ENCODE results near the gene TAS2R50.

Gene TAS2R50

GRCh38 chr12:11007608-11008007 lies 20.9 kb upstream of the TAS2R50 start:
- Histone ChIP-seq H3K4me3 (IDR thresholded peaks at IDR 0.05; ENCODE audit: insufficient read depth, low read depth, low read length) (no peak overlapping the region), H4K20me1 (ENCODE audit: insufficient read depth) (no peaks in the 10 kb centered on the region), H2AFZ (ENCODE audit: low read depth) (no peak overlapping the region), H3K27me3 (ENCODE audit: insufficient read depth, low read depth) (no peaks in the 10 kb centered on the region), H3K36me3 (ENCODE audit: insufficient read depth) (no peaks in the 10 kb centered on the region), H3K27ac (no peak overlapping the region), H3K9ac (no peak overlapping the region), H3K4me2 (no peak overlapping the region), H3K4me1 (ENCODE audit: low read depth, poor library complexity, severe bottlenecking) (no peaks in the 10 kb centered on the region), H3K79me2 (ENCODE audit: insufficient read depth, low read depth) (no peaks in the 10 kb centered on the region)
- TF ChIP-seq CTCF (conservative IDR thresholded peaks at IDR 0.05; ENCODE audit: low read depth, low read length): no peak

- no peak within 1 kb of the TSS for H2AFZ ChIP-seq (ENCODE audit: low read depth)
Measured at GRCh38 chr12:10998204-10998603, 11.5 kb upstream of the TAS2R50 start, which contains the start of gene TAS2R20. TAS2R20 (minus strand) TSS chr12:10998304; CDS start chr12:10997875, 429 bp downstream.

GRCh38 chr12:10994307-10994706 lies 7.6 kb upstream of the TAS2R50 start:
- H3K9ac ChIP-seq: no peak overlapping the region
- H3K27ac ChIP-seq: no peak overlapping the region
- H3K36me3 ChIP-seq (ENCODE audit: insufficient read depth): no peaks in the 10 kb centered on the region
- no peaks in the 10 kb centered on the region for H3K79me2 ChIP-seq (ENCODE audit: insufficient read depth, low read depth)
- no peak overlapping the region for H3K4me3 ChIP-seq (IDR thresholded peaks at IDR 0.05; ENCODE audit: insufficient read depth, low read depth, low read length)
- H4K20me1 ChIP-seq (ENCODE audit: insufficient read depth): no peaks in the 10 kb centered on the region
- H3K4me2 ChIP-seq: no peak overlapping the region
- TF ChIP-seq CTCF (conservative IDR thresholded peaks at IDR 0.05; ENCODE audit: low read depth, low read length): no peak
- H2AFZ ChIP-seq (ENCODE audit: low read depth): no peak overlapping the region
- no peaks in the 10 kb centered on the region for H3K4me1 ChIP-seq (ENCODE audit: low read depth, poor library complexity, severe bottlenecking)
- H3K27me3 ChIP-seq (ENCODE audit: insufficient read depth, low read depth): no peaks in the 10 kb centered on the region

More at GRCh38 chr12:10998204-10998603, 11.5 kb upstream of the TAS2R50 start, which contains the start of gene TAS2R20:
- Histone ChIP-seq H3K27ac (no peak within 1 kb of the TSS), H3K27me3 (ENCODE audit: insufficient read depth, low read depth) (no peaks in the 10 kb centered on the region), H3K4me2 (no peak within 1 kb of the TSS), H3K4me1 (ENCODE audit: low read depth, poor library complexity, severe bottlenecking) (no peaks in the 10 kb centered on the region), H4K20me1 (ENCODE audit: insufficient read depth) (no peaks in the 10 kb centered on the region), H3K36me3 (ENCODE audit: insufficient read depth) (no peaks in the 10 kb centered on the region), H3K9ac (no peak within 1 kb of the TSS), H3K4me3 (IDR thresholded peaks at IDR 0.05; ENCODE audit: insufficient read depth, low read depth, low read length) (no peak within 1 kb of the TSS), H3K79me2 (ENCODE audit: insufficient read depth, low read depth) (no peaks in the 10 kb centered on the region)
- TF ChIP-seq CTCF (conservative IDR thresholded peaks at IDR 0.05; ENCODE audit: low read depth, low read length): no peak

- H3K4me2 ChIP-seq: no peak overlapping the region
- H3K9ac ChIP-seq: no peak overlapping the region
- no peak overlapping the region for H3K4me3 ChIP-seq (IDR thresholded peaks at IDR 0.05; ENCODE audit: insufficient read depth, low read depth, low read length)
- H3K36me3 ChIP-seq (ENCODE audit: insufficient read depth): no peaks in the 10 kb centered on the region
- no peaks in the 10 kb centered on the region for H4K20me1 ChIP-seq (ENCODE audit: insufficient read depth)
- no peaks in the 10 kb centered on the region for H3K27me3 ChIP-seq (ENCODE audit: insufficient read depth, low read depth)
- no peaks in the 10 kb centered on the region for H3K79me2 ChIP-seq (ENCODE audit: insufficient read depth, low read depth)
- H3K27ac ChIP-seq: no peak overlapping the region
- H2AFZ ChIP-seq (ENCODE audit: low read depth): no peak overlapping the region
- no peak for TF ChIP-seq CTCF (conservative IDR thresholded peaks at IDR 0.05; ENCODE audit: low read depth, low read length)
- H3K4me1 ChIP-seq (ENCODE audit: low read depth, poor library complexity, severe bottlenecking): no peaks in the 10 kb centered on the region
Measured at GRCh38 chr12:10989107-10989506, 2.4 kb upstream of the TAS2R50 start.

Data from KMS-11 (cell line).